PC-9 (cell line): Measurements from ENCODE around the gene CNRIP1. TPM values are rescaled to one million over a fixed set of nuclear protein-coding genes. Genes with fewer than 3 reads are reported as not detected.

Experiments used
- BruUV-seq: library from RNA; stranded (reverse); fragments of 400-500 nt; replicated peaks from 2 replicates; lab custom pipeline; 2021; lab: Mats Ljungman, UMichigan
- CTCF ChIA-PET: fragments of 300-600 bp; sonication (Branson Sonifier 250); formaldehyde crosslinking; loops from one replicate; lab custom pipeline; 2022; ENCODE audit warnings: antibody characterized with exemption; lab: Charles Lee
- POLR2A ChIA-PET: fragments of 300-600 bp; sonication (Branson Sonifier 250); formaldehyde crosslinking; loops from one replicate; lab custom pipeline; 2022; ENCODE audit warnings: antibody characterized with exemption; ENCODE audit not compliant: unreplicated experiment; lab: Charles Lee
- DNase-seq, 2 experiments: peaks; one replicate each; pipeline versions ENCODE4 v3.0.0 to v3.0.0-alpha.2; 2015 to 2022; ENCODE audit warnings: mixed read lengths in 1 of 2
- H2AFZ ChIP-seq: fragments of 200-600 bp; sonication (generic); 2 replicates; pipeline ENCODE4 v1.8.1; 2017; ENCODE audit warnings: antibody characterized with exemption
- H3F3A ChIP-seq: fragments of 200-600 bp; sonication (generic); 2 replicates; pipeline ENCODE4 v1.8.1; 2017; ENCODE audit warnings: antibody characterized with exemption, mild to moderate bottlenecking, low read depth; ENCODE audit not compliant: insufficient read depth
- H3K27ac ChIP-seq: fragments of 200-600 bp; sonication (generic); 2 replicates; pipeline ENCODE4 v1.6.1; 2016; ENCODE audit warnings: mixed run types
- H3K27me3 ChIP-seq: fragments of 200-600 bp; sonication (generic); 2 replicates; pipeline ENCODE4 v1.6.1; 2016; ENCODE audit warnings: low read depth, mixed run types; ENCODE audit not compliant: insufficient read depth
- H3K36me3 ChIP-seq: fragments of 200-600 bp; sonication (generic); 2 replicates; pipeline ENCODE4 v1.6.1; 2016; ENCODE audit warnings: low read depth, mixed run types
- H3K4me1 ChIP-seq: fragments of 200-600 bp; sonication (generic); replicated peaks from 2 replicates; pipeline ENCODE4 v1.6.1; 2016; ENCODE audit warnings: mixed run types; ENCODE audit not compliant: insufficient read depth
- H3K4me2 ChIP-seq: fragments of 200-600 bp; sonication (generic); 2 replicates; pipeline ENCODE4 v1.6.1; 2017; ENCODE audit warnings: mixed run types
- H3K4me3 ChIP-seq: fragments of 200-600 bp; sonication (generic); 2 replicates; pipeline ENCODE4 v1.6.1; 2016; ENCODE audit warnings: mixed run types
- H3K79me2 ChIP-seq: fragments of 200-600 bp; sonication (generic); 2 replicates; pipeline ENCODE4 v1.6.1; 2017; ENCODE audit warnings: low read depth, mixed run types
- H3K9me2 ChIP-seq: fragments of 200-600 bp; sonication (generic); 2 replicates; pipeline ENCODE4 v1.8.1; 2017; ENCODE audit warnings: mild to moderate bottlenecking; ENCODE audit not compliant: insufficient read depth
- H3K9me3 ChIP-seq: fragments of 200-600 bp; sonication (generic); 2 replicates; pipeline ENCODE4 v1.8.1; 2016; ENCODE audit warnings: low read depth; ENCODE audit not compliant: insufficient read depth
- H4K20me1 ChIP-seq: fragments of 200-600 bp; sonication (generic); 2 replicates; pipeline ENCODE4 v1.8.1; 2017; ENCODE audit not compliant: insufficient read depth
- EZH2 ChIP-seq: fragments of 200-600 bp; sonication (generic); IDR thresholded peaks from 2 replicates; pipeline ENCODE4 v1.8.0; 2017; ENCODE audit warnings: antibody characterized with exemption, low read depth
- intact Hi-C: fragments of 100-400 bp; cut with micrococcal nuclease; formaldehyde crosslinking; loops from one replicate; pipeline ENCODE4 v1.10.0; 2022; ENCODE audit not compliant: unreplicated experiment
- total RNA-seq: library from RNA; stranded (reverse); gene quantifications from 2 replicates; pipeline ENCODE4 v1.2.3, GENCODE V29; 2021
- TF ChIP-seq, protein P1 (sequence below): fragments of 200-600 bp; sonication (generic); conservative IDR thresholded peaks from 2 replicates; pipeline ENCODE4 v1.6.1; 2017; ENCODE audit warnings: mixed run types, antibody characterized with exemption, mild to moderate bottlenecking, moderate library complexity

CNRIP1 gene
- total RNA-seq, 1 experiment from 2014 or later: not detected

DNA sequence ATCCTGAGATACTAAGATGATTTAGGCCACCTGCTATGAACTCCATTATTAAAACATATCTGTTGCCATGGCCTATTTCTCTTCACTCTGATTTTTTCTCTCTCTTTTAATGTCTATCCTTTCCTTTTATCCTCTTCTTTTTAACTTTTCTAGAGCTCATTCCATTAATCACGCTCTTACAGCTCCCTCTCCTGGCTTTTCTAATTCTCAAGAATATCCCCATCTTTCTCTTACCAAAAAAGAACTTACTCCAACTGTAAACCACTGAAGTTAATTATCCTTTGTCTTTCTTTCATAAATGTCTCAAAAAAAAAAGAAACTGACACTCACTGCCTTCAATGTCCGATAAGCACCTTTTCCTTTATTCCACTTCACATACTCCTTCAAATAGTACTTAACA lies 75.3 kb downstream of the CNRIP1 start:
- BruUV-seq: no TSS peak
- POLR2A ChIA-PET: interaction anchor here (0.5 kb wide), 1 partner anchor 16 kb away, joined by 3 read pairs; no protein-coding TSS in a partner anchor
- H4K20me1 ChIP-seq: peaks cover 92% of the 10 kb centered on the region

More for the DNA sequence above, 75.3 kb downstream of the CNRIP1 start:
- no peaks in the 10 kb centered on the region for H3K9me3 ChIP-seq
- no peaks in the 10 kb centered on the region for H3K27me3 ChIP-seq
- intact Hi-C loops: no loop called here
- H3K4me2 ChIP-seq: no peak overlapping the region
- no peak for DNase-seq
- H3K36me3 ChIP-seq: no peaks in the 10 kb centered on the region; the same call in 1 of the 2 replicates
- peaks cover 14% of the 10 kb centered on the region for H3K4me1 ChIP-seq
- peaks cover 100% of the 10 kb centered on the region for H3K79me2 ChIP-seq
- CTCF ChIA-PET: interaction anchor here (0.7 kb wide), 1 partner anchor 37 kb away, joined by 3 read pairs; no protein-coding TSS in a partner anchor
- peak overlapping the region; percentile 19; the same call in 1 of the 2 replicates for H3K27ac ChIP-seq
- no peak overlapping the region for H2AFZ ChIP-seq
- TF ChIP-seq EZH2: no peak
- TF ChIP-seq, protein P1, sequence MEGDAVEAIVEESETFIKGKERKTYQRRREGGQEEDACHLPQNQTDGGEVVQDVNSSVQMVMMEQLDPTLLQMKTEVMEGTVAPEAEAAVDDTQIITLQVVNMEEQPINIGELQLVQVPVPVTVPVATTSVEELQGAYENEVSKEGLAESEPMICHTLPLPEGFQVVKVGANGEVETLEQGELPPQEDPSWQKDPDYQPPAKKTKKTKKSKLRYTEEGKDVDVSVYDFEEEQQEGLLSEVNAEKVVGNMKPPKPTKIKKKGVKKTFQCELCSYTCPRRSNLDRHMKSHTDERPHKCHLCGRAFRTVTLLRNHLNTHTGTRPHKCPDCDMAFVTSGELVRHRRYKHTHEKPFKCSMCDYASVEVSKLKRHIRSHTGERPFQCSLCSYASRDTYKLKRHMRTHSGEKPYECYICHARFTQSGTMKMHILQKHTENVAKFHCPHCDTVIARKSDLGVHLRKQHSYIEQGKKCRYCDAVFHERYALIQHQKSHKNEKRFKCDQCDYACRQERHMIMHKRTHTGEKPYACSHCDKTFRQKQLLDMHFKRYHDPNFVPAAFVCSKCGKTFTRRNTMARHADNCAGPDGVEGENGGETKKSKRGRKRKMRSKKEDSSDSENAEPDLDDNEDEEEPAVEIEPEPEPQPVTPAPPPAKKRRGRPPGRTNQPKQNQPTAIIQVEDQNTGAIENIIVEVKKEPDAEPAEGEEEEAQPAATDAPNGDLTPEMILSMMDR: no peak
- H3F3A ChIP-seq: 0 out of 2 replicates have a peak, but pooled peaks cover 7% of the 10 kb centered on the region
- H3K9me2 ChIP-seq: no peaks in the 10 kb centered on the region
- H3K4me3 ChIP-seq: no peak overlapping the region

Other genes starting within 250 kb of the CNRIP1 start
- gene PNO1, start 162.1 kb downstream of the CNRIP1 start, total RNA-seq: 11.2 and 17.8 TPM in 2 replicates
- 58.8 and 67.5 TPM in 2 replicates for gene PPP3R1, start 67.4 kb downstream of the CNRIP1 start, total RNA-seq
- gene PLEK, start 45.3 kb upstream of the CNRIP1 start, total RNA-seq: not detected in 2 replicates
- 1.2 and 1.6 TPM in 2 replicates for gene FBXO48, start 147.3 kb upstream of the CNRIP1 start, total RNA-seq
- 3.9 and 4.5 TPM in 2 replicates for gene APLF, start 147.6 kb upstream of the CNRIP1 start, total RNA-seq